Inflammatory macrophage treated with lipopolysaccharide for 1 hour (primary cell): Measurements from ENCODE around the gene SLC4A9.
A peak's percentile ranks its signal among the peaks of the same experiment; 100 is the strongest.

ENCODE experiments used
- DNase-seq, 2 donors: peaks; one replicate each; pipeline ENCODE4 v3.0.0-alpha.2; 2020 to 2022

SLC4A9 gene

GRCh38 chr5:140360101-140360500, at the start of gene SLC4A9:
Gene SLC4A9, plus strand, starts transcription at chr5:140360194. Its CDS starts 43 bp downstream, at chr5:140360237.
- no peak for DNase-seq

- DNase-seq, result peak in 1 of 2 donors; percentile 55
These were observed 49.6 kb upstream of the SLC4A9 start for GRCh38 chr5:140310434-140310833.

GRCh38 chr5:140311011-140311467, 49.0 kb upstream of the SLC4A9 start:
- no peak for DNase-seq

GRCh38 chr5:140312067-140312790, 47.8 kb upstream of the SLC4A9 start:
- peak; percentile 62 to 63 for DNase-seq

GRCh38 chr5:140312791-140313189, 47.2 kb upstream of the SLC4A9 start:
- DNase-seq, result peak in 1 of 2 donors; percentile 30

- DNase-seq, result no peak
These were observed 42.1 kb upstream of the SLC4A9 start for GRCh38 chr5:140317859-140318258.

GRCh38 chr5:140318792-140319191, 41.2 kb upstream of the SLC4A9 start:
- no peak for DNase-seq

- DNase-seq, result peak; percentile 76 to 79
These were observed 40.2 kb upstream of the SLC4A9 start for GRCh38 chr5:140319833-140320232.

GRCh38 chr5:140321796-140322195, 38.2 kb upstream of the SLC4A9 start:
- DNase-seq, result peak; percentile 84 to 96

- DNase-seq, result peak in 1 of 2 donors; percentile 59
These were observed 37.0 kb upstream of the SLC4A9 start for GRCh38 chr5:140322751-140323731.

GRCh38 chr5:140324041-140324600, 35.9 kb upstream of the SLC4A9 start:
- peak in 1 of 2 donors; percentile 60 for DNase-seq

GRCh38 chr5:140324617-140325241, 35.3 kb upstream of the SLC4A9 start:
- peak; percentile 94 to 100 for DNase-seq

GRCh38 chr5:140325486-140325885, 34.5 kb upstream of the SLC4A9 start:
- DNase-seq, result no peak

- no peak for DNase-seq
These were observed 32.4 kb upstream of the SLC4A9 start for GRCh38 chr5:140327589-140327988.

- peak in 1 of 2 donors; percentile 79 for DNase-seq
These were observed 31.8 kb upstream of the SLC4A9 start for GRCh38 chr5:140328036-140328764.

- DNase-seq, result no peak
These were observed 30.1 kb upstream of the SLC4A9 start for GRCh38 chr5:140329739-140330481.

- no peak for DNase-seq
These were observed 28.4 kb upstream of the SLC4A9 start for GRCh38 chr5:140331638-140332037.

GRCh38 chr5:140336388-140336787, 23.6 kb upstream of the SLC4A9 start:
- no peak for DNase-seq

- DNase-seq, result no peak
These were observed 22.1 kb upstream of the SLC4A9 start for GRCh38 chr5:140337880-140338279.

GRCh38 chr5:140338336-140338735, 21.7 kb upstream of the SLC4A9 start:
- no peak for DNase-seq

- peak in 1 of 2 donors; percentile 55 for DNase-seq
These were observed 21.1 kb upstream of the SLC4A9 start for GRCh38 chr5:140338908-140339307.
